ENCODE results near the gene CDH26. TPM values are rescaled to one million over a fixed set of nuclear protein-coding genes. Genes with fewer than 3 reads are reported as not detected.

The CDH26 gene
- total RNA-seq, 1 experiment from 2014 or later: 0.21 TPM

GRCh38 chr20:60063739-60064380 lies 105.6 kb downstream of the CDH26 start:
- no peak for DNase-seq (ENCODE audit: low spot score)

Other genes with a start within 250 kb of the CDH26 start
- 0.23 and 2.1 TPM in 2 replicates for gene SYCP2, start 24.8 kb upstream of the CDH26 start, total RNA-seq (2014; rRNA removed; shearing (Covaris generic))
- gene PPP1R3D, start 18.1 kb upstream of the CDH26 start, total RNA-seq (2014; rRNA removed; shearing (Covaris generic)): 1.2 and 2.8 TPM in 2 replicates
- 2.8 and 3.6 TPM in 2 replicates for gene FAM217B, start 18.0 kb upstream of the CDH26 start, total RNA-seq (2014; rRNA removed; shearing (Covaris generic))